ENCODE results near the gene PPP6R2. TPM values are rescaled to one million over a fixed set of nuclear protein-coding genes. Genes with fewer than 3 reads are reported as not detected.

The PPP6R2 gene
- total and polyA plus RNA-seq, 2 donors (not counting 3 experiments of a cell fraction or from before 2014, with no cell fraction given) = 38.6 to 54.6 TPM

DNA sequence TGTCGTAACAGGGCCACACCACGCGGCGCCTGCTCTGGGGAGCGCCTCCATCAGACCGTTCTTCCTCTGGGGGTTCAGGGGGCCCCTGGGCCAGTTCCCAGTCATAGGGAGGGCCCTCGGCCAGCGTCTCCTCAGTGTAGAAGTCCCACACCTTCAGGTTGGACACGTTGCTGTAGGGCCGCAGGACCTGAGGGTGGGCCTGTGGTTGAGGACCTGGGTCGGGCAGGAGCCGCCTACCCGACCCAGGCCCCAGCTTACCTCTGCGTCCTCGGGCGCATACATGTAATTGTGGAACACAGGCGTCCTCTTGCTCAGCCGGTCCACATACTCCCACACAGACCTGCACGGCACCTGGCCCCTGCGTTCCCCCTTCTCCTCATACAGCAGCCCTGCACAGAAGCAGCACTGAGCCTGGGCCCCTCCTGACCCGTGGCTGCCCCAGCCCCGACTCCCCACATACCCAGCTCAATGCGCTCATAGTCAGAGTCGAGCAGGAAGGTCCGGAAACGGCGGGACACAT lies 111.5 kb downstream of the PPP6R2 start:
- no peak for FAIRE-seq
- no peak overlapping the region for H3K4me3 ChIP-seq (replicated peaks in 1 of 3; ENCODE audit: insufficient read depth in 1 of 3, low read depth in 1 of 3, low read length in 3 of 3)
- no peak overlapping the region for H2AFZ ChIP-seq (ENCODE audit: low read depth, low read length)
- intact Hi-C loops (cut with micrococcal nuclease) (no loop called here), dilution Hi-C loops (cut with MboI; ENCODE audit: extremely low pct_ligation_motif_present, low sequenced_read_pairs) (no loop called here)
- ChIA-PET POLR2A (no interaction called here), CTCF (no interaction called here)
- H3K36me3 ChIP-seq (ENCODE audit: control insufficient read depth in 2 of 2, extremely low read depth in 1 of 2, insufficient read depth in 2 of 2, low read length in 2 of 2) = peaks cover 3 to 30% of the 10 kb centered on the region in 2 experiments
- H3K79me2 ChIP-seq (ENCODE audit: control insufficient read depth, insufficient read depth, low read length) = no peaks in the 10 kb centered on the region
- H4K20me1 ChIP-seq (replicated peaks; ENCODE audit: control insufficient read depth, extremely low read depth, insufficient read depth, low read length) = no peaks in the 10 kb centered on the region
- H3K4me1 ChIP-seq (ENCODE audit: control insufficient read depth, extremely low read depth, insufficient read depth, low read length) = no peaks in the 10 kb centered on the region
- no peak overlapping the region for H3K4me2 ChIP-seq (ENCODE audit: insufficient read depth, low read length)
- TF ChIP-seq MYC (IDR thresholded peaks at IDR 0.05; ENCODE audit: low read depth, low read length) (no peak), JUN (IDR thresholded peaks at IDR 0.05; ENCODE audit: borderline replicate concordance, insufficient read depth, insufficient read length, low read depth) (no peak), FOS (IDR thresholded peaks at IDR 0.05; ENCODE audit: borderline replicate concordance, insufficient read depth, low read length) (no peak), POLR2A (IDR thresholded peaks at IDR 0.05; ENCODE audit: low read depth, low read length) (no peak), GATA2 (IDR thresholded peaks at IDR 0.05; ENCODE audit: insufficient read depth, insufficient read length, low read depth, low read length) (no peak), EZH2 (IDR thresholded peaks at IDR 0.05; ENCODE audit: borderline replicate concordance, low read depth, low read length, severe bottlenecking) (no peak), MAX (IDR thresholded peaks at IDR 0.05; ENCODE audit: insufficient read depth, insufficient read length) (no peak), POLR2AphosphoS5 (IDR thresholded peaks at IDR 0.05; ENCODE audit: insufficient read depth, low read depth, low read length) (no peak), CTCF (IDR thresholded peaks at IDR 0.05; ENCODE audit: extremely low read depth in 1 of 2, insufficient read depth in 1 of 2, low read depth in 1 of 2, low read length in 2 of 2) (no peak)
- H3K9me3 ChIP-seq (replicated peaks; ENCODE audit: control insufficient read depth, insufficient read depth, low read length) = no peaks in the 10 kb centered on the region
- H3K9me1 ChIP-seq (replicated peaks; ENCODE audit: control insufficient read depth, extremely low read depth, insufficient read depth, low read length) = no peaks in the 10 kb centered on the region
- DNase-seq (ENCODE audit: low read depth, low spot score) = no peak
- H3K27ac ChIP-seq (ENCODE audit: insufficient read depth, low read depth, low read length) = no peak overlapping the region
- no peak overlapping the region for H3K9ac ChIP-seq (replicated peaks; ENCODE audit: extremely low read depth, insufficient read depth, low read length)
- no peaks in the 10 kb centered on the region for H3K27me3 ChIP-seq (ENCODE audit: control insufficient read depth in 2 of 2, insufficient read depth in 2 of 2, low read length in 2 of 2)
- TSS peak; percentile 51 for BruUV-seq (replicated peaks)
